Panc1 (cell line): ENCODE measurements around the gene TIMM44. TPM values are rescaled to one million over a fixed set of nuclear protein-coding genes. Genes with fewer than 3 reads are reported as not detected.

Source experiments
- ATAC-seq: fragments of 200-7000 bp; cut with Tn5 transposase; 2 replicates; pipeline ENCODE4 v1.9.1; 2020; ENCODE audit warnings: mild to moderate bottlenecking, moderate library complexity
- BruUV-seq: library from RNA; stranded (reverse); fragments of 400-500 nt; replicated peaks from 2 replicates; lab custom pipeline; 2021; lab: Mats Ljungman, UMichigan
- CTCF ChIA-PET: fragments of 300-600 bp; sonication (Branson Sonifier 250); formaldehyde crosslinking; loops from one replicate; lab custom pipeline; 2022; ENCODE audit warnings: antibody characterized with exemption; lab: Charles Lee
- POLR2A ChIA-PET: fragments of 300-600 bp; sonication (Branson Sonifier 250); formaldehyde crosslinking; loops from one replicate; lab custom pipeline; 2022; ENCODE audit warnings: antibody characterized with exemption; lab: Charles Lee
- DNase-seq: peaks from one replicate; pipeline ENCODE4 v3.0.0-alpha.2; 2010; ENCODE audit warnings: low read depth, low spot score
- H3K27ac ChIP-seq: 2 replicates; pipeline ENCODE4 v1.5.1; 2011; ENCODE audit warnings: mild to moderate bottlenecking, low read length, inconsistent platforms
- H3K27me3 ChIP-seq: fragments of 200-500 bp; sonication (Bioruptor generic); 2 replicates; pipeline ENCODE4 v1.6.0; 2014; ENCODE audit warnings: low read length, inconsistent platforms; ENCODE audit not compliant: control insufficient read depth, insufficient read depth
- H3K36me3 ChIP-seq: fragments of 200-500 bp; sonication (Bioruptor generic); 2 replicates; pipeline ENCODE4 v1.5.1; 2014; ENCODE audit warnings: inconsistent platforms, mild to moderate bottlenecking, low read length, moderate library complexity; ENCODE audit not compliant: control insufficient read depth, insufficient read depth
- H3K4me1 ChIP-seq: 2 replicates; pipeline ENCODE4 v1.5.1; 2011; ENCODE audit warnings: inconsistent platforms, mild to moderate bottlenecking, low read length, moderate library complexity; ENCODE audit not compliant: control insufficient read depth, insufficient read depth
- H3K4me3 ChIP-seq, 2 experiments: 2 replicates each; pipeline ENCODE4 v1.5.1; 2011 to 2012; ENCODE audit warnings: low read depth in 2 of 2, low read length in 2 of 2, mild to moderate bottlenecking in 2 of 2, inconsistent platforms in 1 of 2, moderate library complexity in 1 of 2
- H3K9me3 ChIP-seq: fragments of 200-500 bp; sonication (Bioruptor generic); 2 replicates; pipeline ENCODE4 v1.5.1; 2014; ENCODE audit warnings: low read depth, mild to moderate bottlenecking, inconsistent platforms, low read length, moderate library complexity; ENCODE audit not compliant: control insufficient read depth, insufficient read depth
- POLR2AphosphoS5 ChIP-seq: IDR thresholded peaks from 2 replicates; pipeline ENCODE4 v1.6.1; 2012; ENCODE audit warnings: mild to moderate bottlenecking, low read depth, low read length, moderate library complexity
- REST ChIP-seq, 2 experiments: IDR thresholded peaks; 2 replicates each; pipeline ENCODE4 v1.6.1; 2011 to 2012; ENCODE audit warnings: low read depth in 2 of 2, control low read depth in 1 of 2, low read length in 1 of 2, mild to moderate bottlenecking in 1 of 2, moderate library complexity in 1 of 2; ENCODE audit not compliant: insufficient read depth in 1 of 2
- SIN3A ChIP-seq: IDR thresholded peaks from 2 replicates; pipeline ENCODE4 v1.6.1; 2012; ENCODE audit warnings: low read depth, mild to moderate bottlenecking, low read length, moderate library complexity, borderline replicate concordance; ENCODE audit not compliant: insufficient read depth
- TCF7L2 ChIP-seq: IDR thresholded peaks from 2 replicates; pipeline ENCODE4 v1.6.1; 2011; ENCODE audit warnings: mild to moderate bottlenecking, low read depth, low read length, inconsistent platforms
- in situ Hi-C: cut with HindIII; loops from 2 replicates; pipeline ENCODE4 v1.10.0; 2016; ENCODE audit warnings: low sequenced_read_pairs, low pct_unique_long_range_greater_than_20kb
- intact Hi-C: fragments of 100-400 bp; cut with micrococcal nuclease; formaldehyde crosslinking; loops from one replicate; pipeline ENCODE4 v1.10.0; 2022; ENCODE audit not compliant: unreplicated experiment
- total RNA-seq: library from RNA; stranded (reverse); gene quantifications from one replicate; pipeline ENCODE4 v1.2.1, GENCODE V29; 2021; ENCODE audit not compliant: unreplicated experiment
- TF ChIP-seq, protein P1 (sequence below): fragments of 450-650 bp; IDR thresholded peaks from 2 replicates; pipeline ENCODE4 v1.5.1; 2017; ENCODE audit warnings: mild to moderate bottlenecking

TIMM44 gene
- total RNA-seq, 1 experiment from 2014 or later = 105 TPM

- no peak for ATAC-seq
- Histone ChIP-seq H3K27ac (peak overlapping the region; percentile 59), H3K27me3 (no peaks in the 10 kb centered on the region), H3K36me3 (peaks cover 3% of the 10 kb centered on the region; the same call in 1 of the 2 replicates), H3K4me1 (no peaks in the 10 kb centered on the region), H3K9me3 (no peaks in the 10 kb centered on the region), H3K4me3 (peak overlapping the region; percentile 45 to 46)
- in situ Hi-C loops = no loop called here
- no peak for DNase-seq
- intact Hi-C loops = no loop called here
- CTCF ChIA-PET = interaction anchor here (0.9 kb wide), 1 partner anchor 208 kb away, joined by 3 read pairs; the partner anchor contains the start of gene TRAPPC5
- TF ChIP-seq TCF7L2 = no peak
- TF ChIP-seq, protein P1, sequence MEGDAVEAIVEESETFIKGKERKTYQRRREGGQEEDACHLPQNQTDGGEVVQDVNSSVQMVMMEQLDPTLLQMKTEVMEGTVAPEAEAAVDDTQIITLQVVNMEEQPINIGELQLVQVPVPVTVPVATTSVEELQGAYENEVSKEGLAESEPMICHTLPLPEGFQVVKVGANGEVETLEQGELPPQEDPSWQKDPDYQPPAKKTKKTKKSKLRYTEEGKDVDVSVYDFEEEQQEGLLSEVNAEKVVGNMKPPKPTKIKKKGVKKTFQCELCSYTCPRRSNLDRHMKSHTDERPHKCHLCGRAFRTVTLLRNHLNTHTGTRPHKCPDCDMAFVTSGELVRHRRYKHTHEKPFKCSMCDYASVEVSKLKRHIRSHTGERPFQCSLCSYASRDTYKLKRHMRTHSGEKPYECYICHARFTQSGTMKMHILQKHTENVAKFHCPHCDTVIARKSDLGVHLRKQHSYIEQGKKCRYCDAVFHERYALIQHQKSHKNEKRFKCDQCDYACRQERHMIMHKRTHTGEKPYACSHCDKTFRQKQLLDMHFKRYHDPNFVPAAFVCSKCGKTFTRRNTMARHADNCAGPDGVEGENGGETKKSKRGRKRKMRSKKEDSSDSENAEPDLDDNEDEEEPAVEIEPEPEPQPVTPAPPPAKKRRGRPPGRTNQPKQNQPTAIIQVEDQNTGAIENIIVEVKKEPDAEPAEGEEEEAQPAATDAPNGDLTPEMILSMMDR = no peak
- TF ChIP-seq REST (IDR thresholded peaks at IDR 0.05; ENCODE audit: insufficient read depth in 1 of 2, low read depth in 2 of 2, low read length in 1 of 2) = no peak
- no peak for TF ChIP-seq POLR2AphosphoS5
- TF ChIP-seq SIN3A = no peak
- BruUV-seq = TSS peak; percentile 90
- POLR2A ChIA-PET = no interaction called here
These were observed 54.6 kb downstream of the TIMM44 start for GRCh38 chr19:7888826-7889217.

DNA sequence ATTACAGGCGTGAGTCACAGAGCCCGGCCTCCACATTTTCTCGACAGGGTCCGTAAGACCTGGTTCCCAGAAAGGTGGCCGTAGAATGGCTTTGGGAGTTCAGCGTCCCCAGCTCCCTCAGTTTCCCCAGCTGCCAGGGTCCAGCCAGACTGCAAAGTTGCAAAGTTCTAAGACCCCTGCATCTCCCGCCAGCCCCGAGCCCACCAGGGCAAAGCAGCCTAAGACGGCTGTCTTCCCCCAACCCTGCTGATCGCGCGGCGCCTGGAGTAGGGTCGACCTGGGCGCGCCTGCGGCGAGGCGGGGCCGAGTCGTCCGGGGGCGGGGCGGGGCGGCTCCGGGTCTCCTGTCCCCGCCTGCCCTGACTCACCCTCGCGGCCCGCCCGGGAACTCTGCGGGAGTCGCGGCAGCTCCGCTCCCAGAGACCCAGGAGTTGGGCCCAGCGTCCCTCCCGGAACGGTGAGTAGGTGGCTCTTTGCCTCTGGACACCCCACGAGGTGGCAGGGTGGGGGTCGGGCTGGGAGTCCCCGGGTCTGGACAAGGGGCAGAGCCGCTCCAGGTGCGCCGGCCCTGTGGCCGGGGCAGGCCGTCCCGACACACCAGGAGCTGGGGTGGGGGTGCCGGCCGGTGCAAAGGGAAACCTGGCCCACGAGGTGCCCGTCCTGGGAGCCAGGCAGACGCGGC, 55.2 kb downstream of the TIMM44 start, which contains the start of gene LRRC8E:
TSS of gene LRRC8E (plus strand) at position 366 of the 681 bp plus-strand sequence. CDS start 7,094 bp downstream, outside the sequence.
- ATAC-seq = peak; percentile 97
- peak within 1 kb of the TSS; percentile 45 to 46 for H3K4me3 ChIP-seq
- peak within 1 kb of the TSS; percentile 59 for H3K27ac ChIP-seq
- in situ Hi-C loops = no loop called here
- no TSS peak for BruUV-seq
- no peaks in the 10 kb centered on the region for H3K9me3 ChIP-seq
- DNase-seq = no peak
- H3K4me1 ChIP-seq = no peaks in the 10 kb centered on the region
- intact Hi-C loops = no loop called here
- CTCF ChIA-PET = no interaction called here
- POLR2A ChIA-PET = interaction anchor here (0.7 kb wide), 1 partner anchor 27 kb away, joined by 3 read pairs; no protein-coding TSS in a partner anchor
- no peak for TF ChIP-seq REST (IDR thresholded peaks at IDR 0.05; ENCODE audit: insufficient read depth in 1 of 2, low read depth in 2 of 2, low read length in 1 of 2)
- TF ChIP-seq TCF7L2 = no peak
- no peak for TF ChIP-seq SIN3A
- TF ChIP-seq POLR2AphosphoS5 = 0 out of 2 replicates have a peak, but pooled peaks have one; percentile 26
- peaks cover 3% of the 10 kb centered on the region; the same call in 1 of the 2 replicates for H3K36me3 ChIP-seq
- no peaks in the 10 kb centered on the region for H3K27me3 ChIP-seq
